ENCODE data around the gene TBX1. TPM values are rescaled to one million over a fixed set of nuclear protein-coding genes. Genes with fewer than 3 reads are reported as not detected.

The TBX1 gene
- total and polyA plus RNA-seq, 2 of the 8 experiments (the other 6 are each of a cell fraction or from before 2014, with no cell fraction given) = 0.28 TPM; not detected in 1

DNA sequence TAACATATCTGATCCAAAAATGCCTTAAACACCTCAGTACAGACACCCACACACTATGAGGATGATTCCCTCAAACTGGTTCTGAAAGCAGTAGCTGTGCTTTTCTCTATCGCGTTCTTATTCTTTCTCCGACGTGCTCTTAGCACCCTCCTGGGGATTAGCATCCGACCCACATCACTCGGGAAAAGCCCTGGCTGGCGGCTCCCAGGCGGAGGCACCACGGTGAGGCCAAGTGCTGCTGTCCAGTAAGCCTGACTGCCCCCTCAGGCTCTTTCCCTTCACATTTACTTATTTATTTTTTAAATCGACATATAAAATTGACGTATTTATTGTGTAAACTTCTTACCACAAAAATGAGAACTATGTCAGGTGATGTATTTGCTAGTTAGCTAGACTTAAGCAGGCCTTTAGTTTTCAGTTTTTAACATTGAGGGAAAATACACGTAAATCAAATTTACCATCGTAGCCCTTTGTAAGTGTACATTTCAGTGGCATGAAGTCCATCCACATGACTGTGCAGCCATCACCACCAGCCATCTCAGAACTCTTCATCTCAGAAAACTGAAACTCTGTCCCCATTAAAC is 19.2 kb downstream of the TBX1 start:
- Histone ChIP-seq H4K8ac (ENCODE audit: extremely low read depth, insufficient read depth, low read length) (no peak overlapping the region), H3K79me1 (ENCODE audit: low read depth, low read length) (no peaks in the 10 kb centered on the region), H4K91ac (replicated peaks; ENCODE audit: insufficient read length, low read length) (no peak overlapping the region), H3K36me3 (ENCODE audit: control insufficient read depth in 2 of 4, insufficient read depth in 4 of 4, low read length in 3 of 4) (no peaks in the 10 kb centered on the region), H3K27me3 (replicated peaks in 1 of 4; ENCODE audit: control insufficient read depth in 3 of 4, extremely low read depth in 1 of 4, insufficient read depth in 3 of 4, low read length in 3 of 4) (peaks cover 0 to 2% (median 0%) of the 10 kb centered on the region in 4 experiments; a peak in 3 of 7 replicates), H3K14ac (ENCODE audit: insufficient read length) (no peak overlapping the region), H2BK120ac (replicated peaks; ENCODE audit: low read depth, low read length) (no peak overlapping the region), H3K23ac (ENCODE audit: insufficient read length) (no peak overlapping the region), H2BK15ac (ENCODE audit: low read length) (no peak overlapping the region), H2AK5ac (ENCODE audit: low read depth, low read length) (no peak overlapping the region), H3K4ac (replicated peaks; ENCODE audit: insufficient read length, low read depth, low read length) (no peak overlapping the region), H3K4me2 (ENCODE audit: insufficient read depth in 1 of 2, low read depth in 2 of 2, low read length in 2 of 2) (no peak overlapping the region), H3K9ac (replicated peaks in 1 of 4; ENCODE audit: extremely low read depth in 1 of 4, low read depth in 3 of 4, low read length in 3 of 4) (no peak overlapping the region), H3K4me3 (ENCODE audit: extremely low read depth in 1 of 4, insufficient read depth in 2 of 4, low read depth in 3 of 4, low read length in 4 of 4) (no peak overlapping the region), H3K4me1 (replicated peaks in 1 of 4; ENCODE audit: control insufficient read depth in 3 of 4, insufficient read depth in 4 of 4, low read length in 3 of 4) (peaks cover 0 to 9% (median 0%) of the 10 kb centered on the region in 4 experiments; a peak in 2 of 7 replicates), H3K56ac (replicated peaks; ENCODE audit: insufficient read length, low read depth, low read length) (no peak overlapping the region), H2BK20ac (ENCODE audit: low read length) (no peak overlapping the region), H4K5ac (ENCODE audit: insufficient read length, low read depth, low read length) (no peak overlapping the region), H4K20me1 (replicated peaks in 1 of 2; ENCODE audit: control insufficient read depth in 1 of 2, insufficient read depth in 2 of 2, low read length in 2 of 2) (peaks cover 0 to 1% of the 10 kb centered on the region in 2 experiments), H3K9me3 (ENCODE audit: insufficient read depth in 2 of 2, low read depth in 1 of 2, low read length in 1 of 2) (no peaks in the 10 kb centered on the region), H3K23me2 (ENCODE audit: low read depth, low read length) (no peaks in the 10 kb centered on the region), H2BK5ac (ENCODE audit: low read depth, low read length) (no peak overlapping the region), H2AFZ (ENCODE audit: low read length) (no peak overlapping the region), H3K27ac (ENCODE audit: low read depth, low read length) (no peak overlapping the region), H3K79me2 (ENCODE audit: control insufficient read depth in 1 of 2, insufficient read depth in 2 of 2, low read length in 2 of 2) (no peaks in the 10 kb centered on the region), H2BK12ac (ENCODE audit: low read depth, low read length) (no peak overlapping the region), H3K18ac (ENCODE audit: extremely low read depth, low read length) (no peak overlapping the region)
- 77% methylated on average over 13 of the region's 13 CpGs; no CpG with 5 or more reads in 1 of the 2 experiments for WGBS, 2 experiments (ENCODE audit: extremely low coverage in 1 of 2, insufficient coverage in 1 of 2, insufficient read length in 1 of 2, insufficient replicate concordance in 2 of 2, low coverage in 1 of 2, low lambda C conversion rate in 2 of 2, missing lambda C conversion rate in 1 of 2)
- FAIRE-seq (no peak), DNase-seq (ENCODE audit: low read depth in 1 of 2, low spot score in 2 of 2) (no peak)
- ChIA-PET CTCF (ENCODE audit: partially characterized antibody) (interaction anchor here (0.7 to 2.7 kb wide), 10 partner anchors 9 to 164 kb away, joined by 3 to 13 read pairs (median 4); no protein-coding TSS in a partner anchor), POLR2A (ENCODE audit: partially characterized antibody) (interaction anchor here (1.5 kb wide), 1 partner anchor 9 kb away, joined by 5 read pairs; no protein-coding TSS in a partner anchor)
- TF ChIP-seq, protein P1, sequence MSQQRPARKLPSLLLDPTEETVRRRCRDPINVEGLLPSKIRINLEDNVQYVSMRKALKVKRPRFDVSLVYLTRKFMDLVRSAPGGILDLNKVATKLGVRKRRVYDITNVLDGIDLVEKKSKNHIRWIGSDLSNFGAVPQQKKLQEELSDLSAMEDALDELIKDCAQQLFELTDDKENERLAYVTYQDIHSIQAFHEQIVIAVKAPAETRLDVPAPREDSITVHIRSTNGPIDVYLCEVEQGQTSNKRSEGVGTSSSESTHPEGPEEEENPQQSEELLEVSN (IDR thresholded peaks at IDR 0.05) = no peak
- TF ChIP-seq, protein P2, sequence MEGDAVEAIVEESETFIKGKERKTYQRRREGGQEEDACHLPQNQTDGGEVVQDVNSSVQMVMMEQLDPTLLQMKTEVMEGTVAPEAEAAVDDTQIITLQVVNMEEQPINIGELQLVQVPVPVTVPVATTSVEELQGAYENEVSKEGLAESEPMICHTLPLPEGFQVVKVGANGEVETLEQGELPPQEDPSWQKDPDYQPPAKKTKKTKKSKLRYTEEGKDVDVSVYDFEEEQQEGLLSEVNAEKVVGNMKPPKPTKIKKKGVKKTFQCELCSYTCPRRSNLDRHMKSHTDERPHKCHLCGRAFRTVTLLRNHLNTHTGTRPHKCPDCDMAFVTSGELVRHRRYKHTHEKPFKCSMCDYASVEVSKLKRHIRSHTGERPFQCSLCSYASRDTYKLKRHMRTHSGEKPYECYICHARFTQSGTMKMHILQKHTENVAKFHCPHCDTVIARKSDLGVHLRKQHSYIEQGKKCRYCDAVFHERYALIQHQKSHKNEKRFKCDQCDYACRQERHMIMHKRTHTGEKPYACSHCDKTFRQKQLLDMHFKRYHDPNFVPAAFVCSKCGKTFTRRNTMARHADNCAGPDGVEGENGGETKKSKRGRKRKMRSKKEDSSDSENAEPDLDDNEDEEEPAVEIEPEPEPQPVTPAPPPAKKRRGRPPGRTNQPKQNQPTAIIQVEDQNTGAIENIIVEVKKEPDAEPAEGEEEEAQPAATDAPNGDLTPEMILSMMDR (IDR thresholded peaks at IDR 0.05; ENCODE audit: control extremely low read depth in 1 of 3, insufficient read depth in 1 of 3, low read depth in 1 of 3, low read length in 3 of 3) = no peak
- no peak for TF ChIP-seq HDAC6 (IDR thresholded peaks at IDR 0.05; ENCODE audit: low read depth, low read length)
